Loucy (cell line): ENCODE results near the gene RHOA.

Experiments
- CTCF ChIP-seq: fragments of 200-600 bp; sonication (generic); conservative IDR thresholded peaks from 2 replicates; pipeline ENCODE4 v1.5.1; 2014; ENCODE audit warnings: mild to moderate bottlenecking, antibody characterized with exemption, low read length
- EZH2phosphoT487 ChIP-seq: fragments of 200-600 bp; IDR thresholded peaks from 2 replicates; pipeline ENCODE4 v1.6.1; 2018; ENCODE audit warnings: antibody characterized with exemption, mild to moderate bottlenecking, moderate library complexity, borderline replicate concordance

GRCh38 chr3:49313896-49314688 is 97.7 kb downstream of the RHOA start:
- TF ChIP-seq CTCF (no peak), EZH2phosphoT487 (no peak)
